Fibroblast of peridontal ligament (primary cell): ENCODE measurements around the gene UCP3.

Experiments used
- DNase-seq: peaks from one replicate; pipeline ENCODE4 v3.0.0-alpha.2; 2010; ENCODE audit errors: extremely low read depth

UCP3 gene

DNA sequence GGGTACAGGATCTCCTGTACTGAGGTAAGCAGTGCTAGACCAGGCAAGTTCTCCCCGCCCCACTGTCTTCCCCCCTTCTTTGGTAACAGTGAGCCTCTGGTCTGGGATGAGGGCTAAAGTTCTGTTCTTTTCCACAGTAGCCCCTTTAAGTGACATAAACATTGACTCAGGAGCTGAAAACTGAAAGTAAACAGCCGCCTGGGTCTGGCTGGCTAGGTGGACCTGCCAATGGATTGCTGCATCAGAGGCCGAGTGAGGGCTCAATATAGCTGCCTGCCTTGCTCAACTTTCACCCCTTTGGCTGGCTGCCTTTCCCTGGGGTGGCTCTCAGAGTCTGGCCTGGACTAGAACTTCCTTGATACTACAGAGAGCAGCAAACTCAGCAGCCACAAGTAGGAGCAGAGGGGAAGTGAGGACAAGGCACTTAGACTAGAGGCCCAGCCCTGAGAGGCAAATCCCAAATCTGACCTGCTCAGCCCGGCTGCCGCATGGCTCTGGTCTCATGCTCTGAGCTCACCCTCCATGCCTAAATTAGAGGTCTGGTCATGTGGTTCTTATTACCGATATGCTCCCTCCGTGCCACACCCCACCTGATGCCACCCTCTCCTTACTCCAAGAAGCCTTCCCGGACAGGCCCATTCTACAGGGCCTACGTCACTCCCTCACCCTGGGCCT, 9.6 kb upstream of the UCP3 start:
- DNase-seq: peak; percentile 90

DNA sequence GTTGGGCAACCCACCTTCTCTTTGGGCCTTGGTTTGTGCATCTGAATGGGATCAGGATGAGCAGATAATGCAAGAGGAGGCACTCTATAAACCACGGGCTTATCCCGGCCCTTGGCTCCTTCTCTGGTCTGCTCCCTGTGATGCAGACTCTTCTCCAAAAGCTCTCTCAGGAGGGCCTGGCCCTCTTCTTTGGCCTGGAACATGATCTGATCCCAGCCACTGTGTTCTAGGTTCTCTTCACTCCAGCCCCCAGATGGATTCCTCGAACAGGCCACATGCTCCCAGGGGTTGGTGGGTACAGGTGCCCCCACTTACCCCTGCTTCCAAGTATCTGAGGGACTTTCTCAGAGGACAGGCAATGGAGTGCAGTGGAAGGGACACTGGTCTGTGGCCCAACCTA, 8.7 kb upstream of the UCP3 start:
- DNase-seq: no peak

DNA sequence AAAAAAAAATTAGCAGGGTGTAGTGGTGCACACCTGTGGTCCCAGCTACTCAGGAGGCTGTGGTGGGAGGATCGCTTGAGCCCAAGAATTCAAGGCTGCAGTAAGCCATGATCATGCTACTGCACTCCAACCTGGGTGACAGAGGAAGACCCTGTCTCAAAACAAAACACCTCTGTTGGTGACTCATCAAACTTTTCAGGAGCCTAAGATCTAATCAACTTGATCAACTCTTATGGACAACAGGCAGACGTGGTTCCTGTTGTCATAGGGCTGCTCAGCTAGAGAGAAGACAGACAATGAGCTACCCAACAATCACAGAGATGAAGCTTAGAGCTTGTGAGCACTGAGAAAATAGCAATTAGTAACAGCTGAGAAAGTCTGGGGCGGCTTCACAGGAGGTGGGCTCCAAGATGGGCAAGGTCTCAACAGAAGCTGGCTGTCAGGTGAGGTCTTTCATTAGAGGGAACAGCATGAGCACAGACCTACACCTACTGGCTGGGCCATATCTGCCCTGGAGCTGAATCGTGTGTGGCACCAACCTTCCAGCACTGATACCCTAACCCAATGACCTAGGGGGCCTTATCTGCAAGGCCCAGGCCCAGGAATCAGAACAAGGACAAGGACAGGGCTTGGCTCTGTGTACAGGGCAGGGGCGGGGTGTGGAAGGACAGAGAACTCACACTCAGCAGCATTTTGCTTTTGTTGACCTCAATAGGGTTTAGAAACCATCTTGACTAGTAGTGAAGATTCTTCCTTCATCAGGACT, 7.2 kb upstream of the UCP3 start:
- no peak for DNase-seq

DNA sequence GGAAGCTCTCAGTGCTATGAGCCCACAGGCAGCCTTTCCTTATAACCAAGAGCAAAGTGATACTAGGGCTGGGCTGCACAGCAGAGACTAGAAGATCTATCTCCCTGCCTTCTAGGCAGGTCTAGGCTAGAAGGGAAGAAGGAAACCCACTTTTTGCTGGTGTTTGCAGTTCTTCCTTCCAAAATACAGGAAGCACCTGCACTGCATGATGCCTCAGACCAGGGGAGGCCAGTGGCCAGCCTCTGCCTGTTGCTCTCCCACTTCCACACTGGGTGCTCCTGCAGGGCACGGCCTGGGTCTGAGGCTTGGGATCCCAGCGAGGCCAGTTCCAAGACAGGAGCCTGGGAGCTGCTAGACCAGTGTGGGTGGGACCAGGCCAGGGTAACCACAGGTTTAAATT, 6.0 kb upstream of the UCP3 start:
- no peak for DNase-seq

DNA sequence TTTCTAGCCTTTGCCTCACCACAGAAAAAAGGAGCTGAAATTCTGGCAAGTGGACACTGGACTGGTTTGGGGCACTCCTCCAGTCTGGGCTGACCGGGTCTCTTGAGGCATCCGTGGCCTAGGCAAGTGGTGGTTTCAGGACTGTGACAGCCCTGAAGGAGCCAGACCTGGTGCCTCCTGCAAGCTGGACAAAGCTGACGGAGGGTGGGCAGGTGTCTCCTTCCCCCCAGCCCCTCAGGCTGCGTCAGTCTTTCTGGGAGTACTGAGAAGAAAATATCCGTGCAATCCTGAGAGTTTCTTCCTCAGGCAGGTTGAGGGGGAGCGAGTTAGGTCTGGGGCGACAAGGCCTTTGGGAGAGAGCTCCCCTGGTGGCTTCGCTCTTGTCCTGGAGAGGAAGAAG, 4.3 kb upstream of the UCP3 start:
- DNase-seq: no peak

DNA sequence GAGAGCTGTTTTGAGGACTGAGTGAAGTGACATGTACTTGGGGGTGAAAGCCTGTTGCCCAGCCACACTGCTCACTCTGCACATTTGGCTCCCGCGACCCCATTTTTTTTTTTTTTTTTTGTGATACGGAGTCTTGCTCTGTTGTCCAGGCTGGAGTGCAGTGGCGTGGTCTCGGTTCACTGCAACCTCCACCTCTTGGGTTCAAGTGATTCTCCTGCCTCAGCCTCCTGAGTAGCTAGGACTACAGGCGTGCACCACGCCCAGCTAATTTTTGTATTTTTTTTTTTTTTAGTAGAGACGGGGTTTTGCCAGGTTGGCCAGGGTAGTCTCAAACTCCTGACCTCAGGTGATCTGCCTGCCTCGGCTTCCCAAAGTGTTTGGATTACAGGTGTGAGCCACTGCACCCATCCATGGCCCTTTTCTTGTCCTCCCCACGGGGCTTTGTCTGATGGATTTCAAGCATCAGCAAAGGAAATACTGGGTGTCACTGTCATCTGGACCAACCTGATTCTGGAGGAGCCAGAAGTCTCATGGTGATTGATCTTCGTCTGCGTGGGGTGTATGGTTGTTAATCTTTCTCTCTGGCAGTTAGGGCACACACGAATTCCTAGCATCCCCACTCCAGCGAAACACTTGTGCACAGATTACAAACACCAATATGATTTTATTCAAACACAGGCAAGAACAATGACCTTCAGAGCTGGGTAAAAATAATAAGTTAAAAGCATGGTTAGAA, 3.4 kb upstream of the UCP3 start:
- no peak for DNase-seq

DNA sequence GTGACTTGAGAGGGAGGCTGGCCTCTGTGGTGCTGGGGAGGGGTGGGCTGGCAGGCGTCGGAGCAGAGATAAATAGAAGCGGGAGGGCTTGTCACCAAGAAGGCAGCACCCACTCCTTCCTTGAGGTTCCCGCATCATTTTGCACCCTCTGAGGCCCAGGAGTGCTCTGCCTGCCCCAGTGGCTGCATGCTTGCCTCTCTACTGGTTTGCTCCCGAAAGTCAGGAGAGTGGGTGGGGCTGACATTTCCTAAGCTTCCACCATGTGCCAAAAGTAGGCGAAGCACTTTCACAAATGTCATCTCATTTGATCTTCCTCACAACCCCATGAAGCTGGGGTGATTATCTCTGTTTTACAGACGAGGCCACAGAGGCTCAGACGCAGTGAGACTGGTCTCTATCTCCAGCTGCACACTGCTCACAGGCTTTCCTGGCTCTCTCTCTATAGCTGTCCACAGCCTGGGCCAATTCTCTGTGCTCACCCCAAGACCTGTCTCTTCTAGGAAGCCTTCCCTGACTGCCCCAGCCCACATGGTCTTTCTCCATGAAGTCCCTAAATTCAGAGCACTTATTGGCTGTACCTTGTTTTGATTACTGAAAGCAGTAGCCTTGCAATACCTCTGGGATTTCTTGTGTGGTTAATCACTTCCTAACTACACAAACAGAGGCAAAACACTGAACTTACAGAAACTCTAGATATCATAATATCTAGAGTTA, 2.6 kb upstream of the UCP3 start:
- DNase-seq: peak; percentile 85

DNA sequence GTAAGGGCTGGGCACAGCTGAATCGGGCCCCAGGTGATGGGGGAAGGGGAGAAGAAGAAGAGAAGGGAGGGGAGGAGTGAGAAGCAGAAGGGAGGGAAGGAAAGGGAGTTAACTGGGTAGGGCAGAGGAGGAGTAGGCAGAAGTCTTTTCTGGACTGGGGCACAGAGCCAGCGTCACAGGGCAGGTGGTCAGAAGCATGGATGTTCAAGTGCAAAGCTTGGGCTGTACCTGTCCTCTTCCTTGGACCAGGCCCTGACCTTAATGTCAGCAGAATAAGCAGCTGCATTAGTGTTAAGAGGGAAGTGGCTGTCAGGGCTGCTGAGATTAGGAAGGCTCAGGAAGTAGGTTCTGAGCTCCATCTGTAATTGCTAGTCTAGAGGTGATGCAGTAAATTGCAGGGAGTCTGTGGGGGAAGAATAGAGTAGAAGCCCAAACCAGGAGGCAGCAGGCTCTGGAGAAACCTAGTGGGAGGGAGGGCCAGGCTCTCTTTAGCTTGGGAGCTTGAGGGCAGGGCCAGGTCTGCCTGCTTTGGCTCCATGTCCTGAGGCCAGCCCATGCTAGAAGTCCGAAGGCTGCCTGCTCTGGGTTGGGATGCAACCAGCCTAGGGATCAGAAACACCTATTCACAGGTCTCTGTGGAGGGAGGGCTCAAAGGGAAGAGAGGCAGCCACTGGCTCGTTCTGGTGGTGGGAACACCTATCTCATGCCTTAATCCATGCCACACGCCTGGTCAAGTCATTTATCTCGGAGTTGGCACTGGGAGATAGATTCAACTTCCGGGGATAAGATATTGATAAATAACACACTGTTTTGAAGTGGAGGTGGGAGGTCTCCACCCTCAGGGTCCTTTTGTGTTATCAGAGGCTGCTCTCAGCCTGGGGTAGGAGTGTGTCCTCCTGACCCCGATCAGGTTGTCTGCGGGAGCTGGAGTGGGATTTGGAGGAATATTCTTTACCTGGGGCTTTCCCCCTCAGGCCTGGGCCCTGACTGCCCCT, 1.7 kb upstream of the UCP3 start:
- DNase-seq: no peak

DNA sequence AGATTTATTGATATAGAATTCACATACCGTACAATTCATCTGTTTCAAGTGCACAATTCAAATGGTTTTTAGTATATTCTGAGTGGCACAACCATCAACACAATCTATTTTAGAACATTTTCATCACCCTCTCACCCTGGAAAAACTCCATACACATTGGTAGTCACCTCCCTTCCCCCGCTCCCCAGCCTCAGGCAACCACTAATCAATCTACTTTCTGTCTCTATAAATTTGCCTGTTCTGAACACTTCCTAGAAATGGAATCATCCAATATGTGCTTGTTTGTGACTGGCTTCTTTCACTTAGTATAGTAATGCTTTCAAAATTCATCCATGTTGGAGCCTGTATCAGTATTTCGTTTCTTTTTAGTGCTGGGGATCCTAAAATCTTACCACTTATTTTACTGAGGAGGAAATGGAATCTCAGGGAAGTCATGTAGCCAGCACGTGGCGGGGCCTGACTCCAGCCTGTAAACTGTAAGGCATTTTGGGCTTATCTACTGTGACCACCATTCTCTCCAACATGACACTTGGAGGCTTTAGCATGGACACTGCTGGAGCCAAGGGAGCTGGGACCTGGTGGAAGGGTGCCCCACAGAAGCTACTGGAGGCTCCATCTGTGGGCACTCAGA, 905 bp upstream of the UCP3 start:
- DNase-seq: no peak

DNA sequence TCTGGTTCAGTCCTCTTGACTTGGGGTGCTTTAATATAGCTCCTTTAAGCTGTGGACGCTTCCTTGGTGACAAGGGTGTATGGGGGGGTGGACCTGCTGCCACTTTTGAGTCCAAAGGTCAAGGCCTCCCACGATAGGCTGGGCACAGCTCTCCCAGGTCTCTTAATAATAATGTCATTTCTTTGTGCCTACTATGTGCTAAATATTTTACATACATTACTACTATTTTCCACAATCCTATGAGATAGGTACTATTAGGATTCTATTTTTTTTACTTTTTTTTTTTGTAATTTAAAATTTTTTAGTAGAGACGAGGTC, 304 bp upstream of the UCP3 start:
- no peak for DNase-seq

DNA sequence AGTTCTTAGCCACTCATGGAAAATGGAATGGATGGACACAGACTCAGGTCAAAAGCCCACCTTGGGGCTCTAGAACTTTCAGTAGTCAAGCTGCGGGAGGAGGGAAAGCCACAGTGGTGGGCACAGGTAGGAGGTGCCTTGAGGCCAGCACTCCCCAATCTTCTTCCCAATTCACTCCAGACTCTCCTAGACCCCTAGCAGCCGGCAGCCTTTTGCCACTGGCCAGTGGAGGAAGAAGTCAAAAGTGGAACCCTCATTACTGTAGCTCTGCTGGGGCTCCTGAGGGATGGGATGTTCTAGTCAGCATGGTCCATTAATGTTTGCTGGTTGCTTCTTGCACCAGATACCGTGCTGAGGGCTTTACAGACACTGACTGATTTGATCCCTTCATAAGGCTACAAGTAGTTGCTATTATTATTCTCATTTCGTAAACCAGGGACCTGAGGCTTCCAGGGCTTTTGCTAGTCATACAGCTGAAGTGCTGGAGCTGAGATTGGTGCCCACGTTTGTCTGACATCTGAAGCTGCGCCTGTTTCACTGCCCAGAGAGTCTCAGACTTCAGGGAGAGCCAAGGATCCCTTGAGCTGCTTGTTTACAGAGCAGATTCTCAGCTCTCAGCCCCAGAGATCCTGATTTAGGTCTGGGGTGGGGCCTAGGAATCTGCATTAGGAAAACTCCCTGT, 1.1 kb downstream of the UCP3 start:
- DNase-seq: no peak

DNA sequence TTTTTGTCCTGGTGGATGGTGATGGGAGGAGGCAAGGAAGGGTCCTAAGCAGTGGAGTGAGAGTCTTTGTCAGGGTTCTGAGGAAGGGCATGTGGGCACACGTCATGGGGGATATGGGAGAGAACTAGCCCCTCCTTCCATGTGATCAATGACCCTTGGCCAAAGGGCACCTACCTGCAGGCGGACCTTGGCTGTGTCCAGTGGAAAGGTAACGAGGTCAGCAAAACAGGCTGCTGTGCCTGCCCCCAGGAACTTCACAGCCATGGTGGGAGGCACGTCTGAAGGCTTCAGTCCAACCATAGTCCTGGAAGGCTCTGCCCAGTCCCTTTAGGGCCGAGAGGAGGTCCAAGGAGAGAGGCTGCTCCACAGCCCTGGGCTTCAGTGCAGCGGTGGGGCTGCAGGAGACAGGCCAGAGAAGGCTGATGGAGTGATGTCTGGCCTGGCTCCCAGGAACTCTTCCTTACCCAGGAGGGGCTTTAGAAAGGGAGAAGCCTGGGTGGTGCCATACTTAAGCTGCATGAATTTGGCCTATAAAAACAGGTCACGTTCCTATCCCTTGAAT, 2.1 kb downstream of the UCP3 start:
- no peak for DNase-seq

DNA sequence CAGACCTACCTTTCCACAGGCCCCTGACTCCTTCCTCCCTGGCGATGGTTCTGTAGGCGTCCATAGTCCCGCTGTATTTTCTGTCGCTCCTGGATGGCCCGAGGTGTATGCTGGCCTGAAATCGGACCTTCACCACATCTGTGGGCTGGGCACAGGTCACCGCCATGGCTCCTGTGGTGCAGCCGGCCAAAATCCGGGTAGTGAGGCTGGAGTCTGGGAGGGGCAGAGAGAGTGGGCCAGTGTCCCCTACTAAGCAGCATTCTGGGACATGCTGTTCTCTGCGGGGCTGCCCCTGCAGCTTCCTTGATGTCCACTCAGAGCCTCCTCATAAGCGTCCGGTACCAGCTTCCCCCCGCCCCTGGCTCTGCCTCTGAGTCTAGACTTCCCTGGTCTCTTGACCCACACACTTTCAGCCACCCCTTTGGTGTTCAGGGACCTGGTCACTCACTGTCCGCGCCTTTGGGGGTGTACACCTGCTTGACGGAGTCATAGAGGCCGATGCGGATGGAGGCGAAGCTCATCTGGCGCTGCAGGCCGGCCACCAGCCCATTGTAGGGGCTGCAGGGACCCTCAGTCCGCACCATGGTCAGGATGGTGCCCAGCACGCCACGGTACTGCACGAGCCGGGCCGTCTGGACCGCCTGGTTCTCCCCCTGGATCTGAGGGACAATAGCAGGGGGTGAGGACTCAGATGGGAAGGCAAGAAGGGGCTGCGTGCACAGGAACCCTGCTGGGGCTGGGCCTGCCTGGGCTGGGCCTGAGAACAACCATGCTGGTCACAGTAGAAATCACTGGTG, 3.0 kb downstream of the UCP3 start:
- DNase-seq: no peak

DNA sequence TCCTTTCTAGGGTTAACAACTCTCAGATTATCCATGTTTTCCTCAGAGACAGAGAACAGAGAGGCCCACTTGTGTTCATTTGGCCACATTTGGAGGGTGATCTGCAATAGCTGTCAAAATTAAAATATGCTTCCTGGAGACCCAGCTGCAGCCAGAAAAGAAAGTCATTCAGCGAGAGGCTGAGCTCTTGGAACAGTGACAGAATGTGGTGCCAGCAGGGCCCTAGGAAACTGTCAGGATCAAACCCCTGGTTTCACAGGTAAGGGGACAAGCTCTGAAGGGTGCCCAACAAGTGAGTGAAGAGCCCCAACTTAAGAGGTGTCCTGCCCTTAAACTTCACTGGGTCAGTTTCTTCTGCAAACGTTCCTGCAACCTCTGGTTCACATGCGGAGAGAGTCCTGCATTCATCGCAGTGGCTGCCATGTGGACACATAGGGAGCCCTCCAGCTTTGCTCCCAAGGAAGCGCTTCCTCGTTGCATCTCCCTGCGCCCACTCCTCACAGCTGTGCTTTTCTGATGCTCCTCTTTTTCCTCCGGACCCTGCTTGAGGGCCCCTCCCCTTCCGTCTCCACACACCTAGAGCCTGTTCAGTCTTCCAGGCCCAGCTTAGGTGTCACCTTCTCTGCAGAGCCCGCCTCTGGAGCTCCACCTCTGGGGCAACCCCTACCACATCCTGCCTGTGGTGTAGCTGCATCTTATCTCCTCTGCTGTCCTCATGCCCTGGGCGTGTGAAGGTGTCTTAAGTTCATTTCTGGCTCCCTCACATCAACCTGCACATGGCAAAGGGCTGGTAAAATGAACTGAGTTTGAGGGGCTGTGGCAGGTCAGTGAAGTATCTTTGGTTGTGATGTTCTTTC, 3.9 kb downstream of the UCP3 start:
- no peak for DNase-seq

DNA sequence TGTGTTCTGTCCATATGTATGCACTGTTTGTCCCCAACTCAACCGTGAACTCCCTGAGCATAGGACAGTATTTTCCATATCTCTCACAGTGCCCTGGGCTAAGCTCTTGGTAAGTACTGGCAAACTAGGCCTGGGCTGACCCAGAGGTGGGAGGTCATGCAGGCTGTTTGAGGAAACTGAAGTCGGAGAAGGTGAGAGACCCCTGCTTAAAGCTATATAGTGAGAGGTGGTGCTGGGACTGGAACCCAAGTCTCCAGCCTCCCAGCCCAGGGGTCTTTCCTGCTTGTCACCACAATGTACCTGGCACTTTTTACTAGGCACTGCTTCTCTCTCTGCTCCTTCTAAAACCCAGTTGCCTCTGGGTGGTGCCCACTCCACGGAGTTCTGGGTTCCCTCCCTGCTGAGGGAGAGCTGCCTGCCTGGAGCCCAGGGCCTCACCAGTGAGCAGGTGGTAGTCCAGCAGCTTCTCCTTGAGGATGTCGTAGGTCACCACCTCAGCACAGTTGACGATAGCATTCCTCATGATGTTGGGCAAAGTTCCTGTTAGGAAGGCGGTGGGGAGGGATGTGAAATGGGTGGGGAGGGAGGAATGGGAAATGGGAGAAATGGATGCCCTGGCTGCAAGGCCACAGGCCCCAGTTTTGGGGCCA, 4.7 kb downstream of the UCP3 start:
- DNase-seq: no peak

DNA sequence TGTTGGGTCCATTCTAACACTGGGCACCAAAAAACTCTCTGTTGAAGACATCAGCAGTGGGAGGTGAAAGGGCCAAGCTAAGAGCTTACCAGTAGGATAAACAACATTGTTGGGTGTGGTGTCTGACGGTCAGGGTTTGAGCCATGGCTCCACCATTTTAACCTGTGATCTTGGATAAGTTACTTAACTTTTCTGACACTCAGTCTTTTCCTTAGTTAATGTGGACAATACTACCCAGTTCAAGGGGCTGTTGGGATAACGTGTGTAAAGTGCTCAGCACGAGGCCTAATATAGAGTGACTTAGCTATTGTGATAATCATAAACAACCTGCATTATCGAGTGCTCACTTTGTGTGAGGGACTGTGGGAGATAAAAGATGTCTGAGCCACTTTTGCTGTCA, 6.1 kb downstream of the UCP3 start:
- no peak for DNase-seq

DNA sequence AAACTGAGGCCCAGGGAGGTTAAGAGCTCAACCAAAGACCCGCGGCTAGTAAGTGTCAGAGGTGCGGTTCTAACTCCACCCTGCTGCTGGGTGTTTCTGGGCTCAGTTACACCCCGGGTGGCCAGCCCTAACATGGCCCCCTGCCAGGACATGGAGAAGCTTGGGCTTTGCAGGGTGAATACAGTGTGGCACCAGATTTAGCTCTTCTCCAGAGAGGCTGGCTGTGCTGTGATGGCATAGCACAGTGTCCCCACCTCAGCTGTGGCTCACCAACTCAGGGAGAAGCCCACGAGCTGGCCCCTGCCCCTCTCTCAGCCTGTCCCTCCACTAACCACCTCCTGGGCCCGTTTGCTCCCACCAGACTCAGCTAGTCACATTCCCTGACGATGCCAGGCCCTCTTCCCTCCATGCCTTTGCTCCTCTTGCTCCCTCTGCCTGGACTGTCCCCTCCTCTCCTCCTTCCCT, 7.0 kb downstream of the UCP3 start:
- no peak for DNase-seq
